ENCODE measurements around the gene ARHGEF18.
"Not testable (repeated sequence)": the region's sequence is repeated elsewhere in the genome, so short reads cannot be mapped to it uniquely, and the experiment has no call there.

ARHGEF18 gene

GRCh38 chr19:7346488-7346971 is 2.2 kb upstream of the ARHGEF18 start:
- DNase-seq (ENCODE audit: insufficient read length, low spot score) (no peak), FAIRE-seq (peak; percentile 63)

GRCh38 chr19:7346997-7347396 is 1.7 kb upstream of the ARHGEF18 start:
- DNase-seq (ENCODE audit: insufficient read length, low spot score), result not testable (repeated sequence)

GRCh38 chr19:7349231-7349591 is 474 bp downstream of the ARHGEF18 start:
- no peak for FAIRE-seq

More at GRCh38 chr19:7346997-7347396, 1.7 kb upstream of the ARHGEF18 start:
- not testable (repeated sequence) for FAIRE-seq

GRCh38 chr19:7349961-7350711 is 1.4 kb downstream of the ARHGEF18 start:
- FAIRE-seq (no peak), DNase-seq (ENCODE audit: insufficient read length, low spot score) (no peak)

More at GRCh38 chr19:7349231-7349591, 474 bp downstream of the ARHGEF18 start:
- DNase-seq (ENCODE audit: insufficient read length, low spot score), result no peak

- DNase-seq (ENCODE audit: insufficient read length, low spot score), result no peak
- no peak for FAIRE-seq
Measured at GRCh38 chr19:7351861-7352260, 3.1 kb downstream of the ARHGEF18 start.

- DNase-seq (ENCODE audit: insufficient read length, low spot score) (no peak), FAIRE-seq (peak; percentile 4)
Measured at GRCh38 chr19:7355151-7355820, 6.5 kb downstream of the ARHGEF18 start.

- FAIRE-seq (no peak), DNase-seq (ENCODE audit: insufficient read length, low spot score) (no peak)
Measured at GRCh38 chr19:7355871-7356270, 7.1 kb downstream of the ARHGEF18 start.

- FAIRE-seq, result no peak
- DNase-seq (ENCODE audit: insufficient read length, low spot score), result no peak
Measured at GRCh38 chr19:7356899-7357627, 8.3 kb downstream of the ARHGEF18 start.

GRCh38 chr19:7358102-7358597 is 9.4 kb downstream of the ARHGEF18 start:
- FAIRE-seq (peak; percentile 16), DNase-seq (ENCODE audit: insufficient read length, low spot score) (no peak)

GRCh38 chr19:7360393-7360984 is 11.8 kb downstream of the ARHGEF18 start:
- FAIRE-seq (no peak), DNase-seq (ENCODE audit: insufficient read length, low spot score) (no peak)

GRCh38 chr19:7363225-7363624 is 14.5 kb downstream of the ARHGEF18 start:
- FAIRE-seq (no peak), DNase-seq (ENCODE audit: insufficient read length, low spot score) (no peak)

GRCh38 chr19:7366701-7367420 is 18.1 kb downstream of the ARHGEF18 start:
- FAIRE-seq, result no peak

GRCh38 chr19:7368456-7368855 is 19.7 kb downstream of the ARHGEF18 start:
- DNase-seq (ENCODE audit: insufficient read length, low spot score) (no peak), FAIRE-seq (no peak)

More at GRCh38 chr19:7366701-7367420, 18.1 kb downstream of the ARHGEF18 start:
- DNase-seq (ENCODE audit: insufficient read length, low spot score), result no peak

- not testable (repeated sequence) for DNase-seq (ENCODE audit: insufficient read length, low spot score); FAIRE-seq
Measured at GRCh38 chr19:7368866-7369265, 20.1 kb downstream of the ARHGEF18 start.

GRCh38 chr19:7370546-7370945 is 21.8 kb downstream of the ARHGEF18 start:
- FAIRE-seq (no peak), DNase-seq (ENCODE audit: insufficient read length, low spot score) (no peak)

GRCh38 chr19:7371001-7371400 is 22.3 kb downstream of the ARHGEF18 start:
- no peak for FAIRE-seq
- DNase-seq (ENCODE audit: insufficient read length, low spot score), result no peak

- no peak for FAIRE-seq
- no peak for DNase-seq (ENCODE audit: insufficient read length, low spot score)
Measured at GRCh38 chr19:7372810-7373209, 24.1 kb downstream of the ARHGEF18 start.

- DNase-seq (ENCODE audit: insufficient read length, low spot score), result no peak
- no peak for FAIRE-seq
Measured at GRCh38 chr19:7373862-7374261, 25.1 kb downstream of the ARHGEF18 start.

- DNase-seq (ENCODE audit: insufficient read length, low spot score), result no peak
- no peak for FAIRE-seq
Measured at GRCh38 chr19:7376151-7376852, 27.6 kb downstream of the ARHGEF18 start.

All from HTR-8/SVneo (cell line).